SK-N-SH treated with all-trans-retinoic acid at 6 μM for 48 hours (cell line): ENCODE measurements around the gene LSM2.

Experiments used
- ATAC-seq: fragments of 200-7000 bp; cut with Tn5 transposase; 3 replicates; pipeline ENCODE4 v1.9.1; 2020; ENCODE audit warnings: mild to moderate bottlenecking, moderate library complexity
- BACH2 ChIP-seq: fragments of 250-450 bp; sonication (Bioruptor Pico); IDR thresholded peaks from 2 replicates; pipeline ENCODE4 v1.9.0; 2021; ENCODE audit warnings: mild to moderate bottlenecking, borderline replicate concordance
- CREB5 ChIP-seq: fragments of 250-450 bp; sonication (Bioruptor Pico); IDR thresholded peaks from 2 replicates; pipeline ENCODE4 v1.5.1; 2020; ENCODE audit warnings: low read depth, mild to moderate bottlenecking, moderate library complexity
- CSDC2 ChIP-seq: fragments of 250-450 bp; sonication (Bioruptor Pico); IDR thresholded peaks from 2 replicates; pipeline ENCODE4 v1.5.0; 2020; ENCODE audit warnings: mild to moderate bottlenecking, moderate library complexity
- ESRRG ChIP-seq: fragments of 250-450 bp; sonication (Bioruptor Pico); IDR thresholded peaks from 2 replicates; pipeline ENCODE4 v1.6.1; 2021; ENCODE audit warnings: mild to moderate bottlenecking
- GLIS3 ChIP-seq: fragments of 250-450 bp; sonication (Bioruptor Pico); IDR thresholded peaks from 2 replicates; pipeline ENCODE4 v1.5.0; 2020; ENCODE audit warnings: mild to moderate bottlenecking, moderate library complexity
- ISL1 ChIP-seq: fragments of 250-450 bp; sonication (Bioruptor Pico); IDR thresholded peaks from 2 replicates; pipeline ENCODE4 v2.1.2; 2022; ENCODE audit warnings: mild to moderate bottlenecking, moderate library complexity
- OSR1 ChIP-seq: fragments of 250-450 bp; sonication (Bioruptor Pico); IDR thresholded peaks from 2 replicates; pipeline ENCODE4 v1.8.0; 2022; ENCODE audit warnings: moderate library complexity, mild to moderate bottlenecking, inconsistent platforms
- PPARA ChIP-seq: fragments of 250-450 bp; sonication (Bioruptor Pico); IDR thresholded peaks from 2 replicates; pipeline ENCODE4 v1.5.0; 2020; ENCODE audit warnings: mild to moderate bottlenecking, borderline replicate concordance
- RARB ChIP-seq: fragments of 250-450 bp; sonication (Bioruptor Pico); IDR thresholded peaks from 2 replicates; pipeline ENCODE4 v1.8.0; 2021; ENCODE audit warnings: mild to moderate bottlenecking, moderate library complexity
- SNAI2 ChIP-seq: fragments of 250-450 bp; sonication (Bioruptor Pico); IDR thresholded peaks from 2 replicates; pipeline ENCODE4 v1.5.0; 2020; ENCODE audit warnings: mild to moderate bottlenecking, moderate library complexity
- TCF4 ChIP-seq: fragments of 250-450 bp; sonication (Bioruptor Pico); IDR thresholded peaks from 2 replicates; pipeline ENCODE4 v1.8.0; 2021; ENCODE audit warnings: mild to moderate bottlenecking, moderate library complexity, borderline replicate concordance
- ZC3H10 ChIP-seq: fragments of 250-450 bp; sonication (Bioruptor Pico); IDR thresholded peaks from 2 replicates; pipeline ENCODE4 v1.5.1; 2021; ENCODE audit warnings: mild to moderate bottlenecking, moderate library complexity
- ZFP3 ChIP-seq: fragments of 250-450 bp; sonication (Bioruptor Pico); IDR thresholded peaks from 2 replicates; pipeline ENCODE4 v1.5.0; 2020; ENCODE audit warnings: mild to moderate bottlenecking, moderate library complexity
- ZFP30 ChIP-seq: fragments of 450-650 bp; formaldehyde crosslinking; IDR thresholded peaks from 2 replicates; pipeline ENCODE4 v1.5.0; 2022; ENCODE audit warnings: mild to moderate bottlenecking, moderate library complexity
- ZNF565 ChIP-seq: fragments of 450-650 bp; formaldehyde crosslinking; conservative IDR thresholded peaks from 2 replicates; pipeline ENCODE4 v1.5.0; 2020; ENCODE audit warnings: low read depth, mild to moderate bottlenecking, moderate library complexity
- ZNF70 ChIP-seq: fragments of 450-650 bp; formaldehyde crosslinking; IDR thresholded peaks from 2 replicates; pipeline ENCODE4 v1.5.0; 2020; ENCODE audit warnings: mild to moderate bottlenecking, moderate library complexity
- TF ChIP-seq, protein P1 (sequence below): fragments of 250-450 bp; sonication (Bioruptor Pico); IDR thresholded peaks from 2 replicates; pipeline ENCODE4 v1.8.0; 2020; ENCODE audit warnings: mild to moderate bottlenecking, moderate library complexity, borderline replicate concordance
- TF ChIP-seq, protein P2 (sequence below): fragments of 250-450 bp; sonication (Bioruptor Pico); IDR thresholded peaks from 2 replicates; pipeline ENCODE4 v1.5.0; 2020; ENCODE audit warnings: mild to moderate bottlenecking, moderate library complexity
- TF ChIP-seq, protein P3 (sequence below): fragments of 250-450 bp; sonication (Bioruptor Pico); IDR thresholded peaks from 2 replicates; pipeline ENCODE4 v1.8.0; 2021; ENCODE audit warnings: low read depth, mild to moderate bottlenecking, moderate library complexity, borderline replicate concordance

The LSM2 gene

DNA sequence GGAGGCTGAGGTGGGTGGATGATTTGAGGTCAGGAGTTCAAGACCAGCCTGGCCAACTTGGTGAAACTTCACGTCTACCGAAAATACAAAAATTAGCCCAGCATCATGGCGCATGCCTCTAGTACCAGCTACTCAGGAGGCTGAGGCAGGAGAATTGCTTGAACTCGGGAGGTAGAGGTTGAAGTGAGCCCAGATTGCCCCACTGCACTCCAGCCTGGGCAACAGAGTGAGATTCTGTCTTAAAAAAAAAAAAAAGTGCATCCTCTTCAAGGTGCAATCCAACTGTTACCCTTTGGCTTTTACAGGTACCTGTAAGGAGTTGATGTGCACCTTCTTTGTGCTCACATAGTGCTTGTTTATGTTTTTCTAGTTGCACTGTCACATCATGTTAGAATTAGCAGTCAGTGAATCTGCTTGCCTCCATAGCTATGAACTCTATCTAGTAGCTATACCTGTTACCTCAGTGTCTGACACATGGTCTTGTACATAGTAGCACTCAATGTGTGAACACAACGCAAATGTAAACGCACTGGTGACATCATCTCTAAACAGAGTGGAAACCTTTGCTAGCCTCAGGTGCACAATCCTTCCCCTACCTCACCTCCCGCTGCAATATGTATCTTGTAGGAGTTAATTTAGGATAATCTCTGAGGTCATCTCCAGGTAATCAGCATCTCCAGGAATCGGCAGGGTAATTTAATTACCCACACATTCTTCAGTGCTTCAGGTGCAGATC is 57.3 kb downstream of the LSM2 start:
- no peak for ATAC-seq
- TF ChIP-seq, protein P1, sequence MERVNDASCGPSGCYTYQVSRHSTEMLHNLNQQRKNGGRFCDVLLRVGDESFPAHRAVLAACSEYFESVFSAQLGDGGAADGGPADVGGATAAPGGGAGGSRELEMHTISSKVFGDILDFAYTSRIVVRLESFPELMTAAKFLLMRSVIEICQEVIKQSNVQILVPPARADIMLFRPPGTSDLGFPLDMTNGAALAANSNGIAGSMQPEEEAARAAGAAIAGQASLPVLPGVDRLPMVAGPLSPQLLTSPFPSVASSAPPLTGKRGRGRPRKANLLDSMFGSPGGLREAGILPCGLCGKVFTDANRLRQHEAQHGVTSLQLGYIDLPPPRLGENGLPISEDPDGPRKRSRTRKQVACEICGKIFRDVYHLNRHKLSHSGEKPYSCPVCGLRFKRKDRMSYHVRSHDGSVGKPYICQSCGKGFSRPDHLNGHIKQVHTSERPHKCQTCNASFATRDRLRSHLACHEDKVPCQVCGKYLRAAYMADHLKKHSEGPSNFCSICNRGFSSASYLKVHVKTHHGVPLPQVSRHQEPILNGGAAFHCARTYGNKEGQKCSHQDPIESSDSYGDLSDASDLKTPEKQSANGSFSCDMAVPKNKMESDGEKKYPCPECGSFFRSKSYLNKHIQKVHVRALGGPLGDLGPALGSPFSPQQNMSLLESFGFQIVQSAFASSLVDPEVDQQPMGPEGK, result no peak
- no peak for TF ChIP-seq ESRRG (CRISPR knock-in tag)
- no peak for TF ChIP-seq ZC3H10
- TF ChIP-seq SNAI2 (CRISPR knock-in tag), result no peak
- TF ChIP-seq CSDC2 (CRISPR knock-in tag), result no peak
- TF ChIP-seq GLIS3 (CRISPR knock-in tag), result no peak
- TF ChIP-seq OSR1 (CRISPR knock-in tag), result no peak
- TF ChIP-seq ZNF565 (CRISPR knock-in tag), result no peak
- TF ChIP-seq CREB5, result no peak
- no peak for TF ChIP-seq ISL1 (CRISPR knock-in tag)
- TF ChIP-seq ZFP3 (CRISPR knock-in tag), result no peak
- no peak for TF ChIP-seq ZFP30
- TF ChIP-seq TCF4 (CRISPR knock-in tag), result no peak
- TF ChIP-seq PPARA (CRISPR knock-in tag), result no peak
- no peak for TF ChIP-seq BACH2 (CRISPR knock-in tag)
- TF ChIP-seq, protein P2, sequence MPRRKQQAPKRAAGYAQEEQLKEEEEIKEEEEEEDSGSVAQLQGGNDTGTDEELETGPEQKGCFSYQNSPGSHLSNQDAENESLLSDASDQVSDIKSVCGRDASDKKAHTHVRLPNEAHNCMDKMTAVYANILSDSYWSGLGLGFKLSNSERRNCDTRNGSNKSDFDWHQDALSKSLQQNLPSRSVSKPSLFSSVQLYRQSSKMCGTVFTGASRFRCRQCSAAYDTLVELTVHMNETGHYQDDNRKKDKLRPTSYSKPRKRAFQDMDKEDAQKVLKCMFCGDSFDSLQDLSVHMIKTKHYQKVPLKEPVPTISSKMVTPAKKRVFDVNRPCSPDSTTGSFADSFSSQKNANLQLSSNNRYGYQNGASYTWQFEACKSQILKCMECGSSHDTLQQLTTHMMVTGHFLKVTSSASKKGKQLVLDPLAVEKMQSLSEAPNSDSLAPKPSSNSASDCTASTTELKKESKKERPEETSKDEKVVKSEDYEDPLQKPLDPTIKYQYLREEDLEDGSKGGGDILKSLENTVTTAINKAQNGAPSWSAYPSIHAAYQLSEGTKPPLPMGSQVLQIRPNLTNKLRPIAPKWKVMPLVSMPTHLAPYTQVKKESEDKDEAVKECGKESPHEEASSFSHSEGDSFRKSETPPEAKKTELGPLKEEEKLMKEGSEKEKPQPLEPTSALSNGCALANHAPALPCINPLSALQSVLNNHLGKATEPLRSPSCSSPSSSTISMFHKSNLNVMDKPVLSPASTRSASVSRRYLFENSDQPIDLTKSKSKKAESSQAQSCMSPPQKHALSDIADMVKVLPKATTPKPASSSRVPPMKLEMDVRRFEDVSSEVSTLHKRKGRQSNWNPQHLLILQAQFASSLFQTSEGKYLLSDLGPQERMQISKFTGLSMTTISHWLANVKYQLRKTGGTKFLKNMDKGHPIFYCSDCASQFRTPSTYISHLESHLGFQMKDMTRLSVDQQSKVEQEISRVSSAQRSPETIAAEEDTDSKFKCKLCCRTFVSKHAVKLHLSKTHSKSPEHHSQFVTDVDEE (CRISPR knock-in tag), result no peak
- TF ChIP-seq ZNF70 (CRISPR knock-in tag), result no peak
- TF ChIP-seq, protein P3, sequence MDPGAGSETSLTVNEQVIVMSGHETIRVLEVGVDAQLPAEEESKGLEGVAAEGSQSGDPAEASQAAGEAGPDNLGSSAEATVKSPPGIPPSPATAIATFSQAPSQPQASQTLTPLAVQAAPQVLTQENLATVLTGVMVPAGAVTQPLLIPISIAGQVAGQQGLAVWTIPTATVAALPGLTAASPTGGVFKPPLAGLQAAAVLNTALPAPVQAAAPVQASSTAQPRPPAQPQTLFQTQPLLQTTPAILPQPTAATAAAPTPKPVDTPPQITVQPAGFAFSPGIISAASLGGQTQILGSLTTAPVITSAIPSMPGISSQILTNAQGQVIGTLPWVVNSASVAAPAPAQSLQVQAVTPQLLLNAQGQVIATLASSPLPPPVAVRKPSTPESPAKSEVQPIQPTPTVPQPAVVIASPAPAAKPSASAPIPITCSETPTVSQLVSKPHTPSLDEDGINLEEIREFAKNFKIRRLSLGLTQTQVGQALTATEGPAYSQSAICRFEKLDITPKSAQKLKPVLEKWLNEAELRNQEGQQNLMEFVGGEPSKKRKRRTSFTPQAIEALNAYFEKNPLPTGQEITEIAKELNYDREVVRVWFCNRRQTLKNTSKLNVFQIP (CRISPR knock-in tag), result no peak
- TF ChIP-seq RARB (CRISPR knock-in tag), result no peak
